GM21786 (cell line): Measurements from ENCODE around the gene CRMP1.

Experiments
- ATAC-seq: cut with Tn5 transposase; IDR thresholded peaks from one replicate; pipeline ENCODE4 v1.9.1; 2021; ENCODE audit not compliant: unreplicated experiment

CRMP1 gene

DNA sequence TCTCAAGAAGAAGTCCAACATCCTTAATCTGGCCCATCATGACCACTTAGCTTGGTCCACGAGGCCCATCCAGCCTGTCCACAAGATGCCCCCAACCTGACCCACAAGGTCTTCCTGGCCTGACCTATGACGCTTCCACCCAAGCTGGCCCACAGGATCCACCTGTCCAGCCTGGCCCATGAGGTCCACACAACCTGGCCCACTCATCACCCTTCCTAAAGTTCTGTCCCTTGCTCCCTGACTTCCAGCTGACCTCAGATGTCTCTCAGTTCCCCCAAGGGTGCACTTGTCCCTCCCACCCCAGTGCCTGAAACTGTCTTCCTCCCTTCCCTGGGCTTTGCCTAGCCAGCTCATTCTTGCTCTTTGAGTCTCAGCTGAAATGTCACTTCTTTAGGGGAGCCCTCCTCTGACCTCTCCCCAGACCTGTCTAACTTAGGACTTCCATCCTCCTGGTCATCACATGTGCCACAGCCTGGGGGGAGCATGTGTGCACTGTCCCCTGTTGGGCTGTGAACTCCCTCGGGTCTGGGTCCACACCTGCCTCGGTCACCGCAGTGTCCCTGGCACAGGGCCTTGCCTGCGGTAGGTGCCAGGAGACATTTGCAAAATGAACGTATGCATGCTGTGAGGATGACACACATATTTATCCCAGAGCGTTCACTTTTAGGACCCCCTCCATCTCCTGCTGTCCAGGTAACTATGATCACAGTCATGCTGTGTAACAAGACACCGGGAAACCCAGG, 120.2 kb downstream of the CRMP1 start:
- ATAC-seq = no peak
